Measurements from ENCODE around the gene ZNF598. TPM values are rescaled to one million over a fixed set of nuclear protein-coding genes. Genes with fewer than 3 reads are reported as not detected.

Gene ZNF598
- total and polyA plus RNA-seq, 2 of the 13 experiments (the other 11 are each of a cell fraction or from before 2014, with no cell fraction given), result 13.5 to 14.2 TPM

GRCh38 chr16:2039274-2040031 lies 29.8 kb upstream of the ZNF598 start (continued):
- TF ChIP-seq AKNA (CRISPR knock-in tag; IDR thresholded peaks at IDR 0.05; ENCODE audit: borderline replicate concordance) (no peak), HMG20B (CRISPR knock-in tag; conservative IDR thresholded peaks at IDR 0.05) (0 out of 2 replicates have a peak, but pooled peaks have one; percentile 9), NCOA2 (CRISPR knock-in tag; IDR thresholded peaks at IDR 0.05) (peak; percentile 58), ZNF580 (CRISPR knock-in tag; IDR thresholded peaks at IDR 0.05; ENCODE audit: borderline replicate concordance, low read depth) (peak; percentile 76; the same call in 1 of the 2 replicates), HNF4A (CRISPR knock-in tag; IDR thresholded peaks at IDR 0.05) (peak; percentile 88), DPF2 (CRISPR knock-in tag; IDR thresholded peaks at IDR 0.05; ENCODE audit: borderline replicate concordance, low read depth) (peak; percentile 56), BORCS8-MEF2B (CRISPR knock-in tag; IDR thresholded peaks at IDR 0.05) (no peak; the same call in none of the 2 replicates), CSRNP1 (CRISPR knock-in tag; IDR thresholded peaks at IDR 0.05) (no peak; the same call in none of the 2 replicates), ZNF44 (CRISPR knock-in tag; IDR thresholded peaks at IDR 0.05) (no peak), ZNF614 (CRISPR knock-in tag; IDR thresholded peaks at IDR 0.05; ENCODE audit: borderline replicate concordance) (peak; percentile 39; the same call in 1 of the 2 replicates), EP300 (IDR thresholded peaks at IDR 0.05; ENCODE audit: low read depth in 2 of 2, low read length in 2 of 2) (peak in 1 of 2 experiments; percentile 36; a peak in 2 of 4 replicates), EP300 (CRISPR knock-in tag; IDR thresholded peaks at IDR 0.05; ENCODE audit: borderline replicate concordance) (peak; percentile 59; the same call in 1 of the 2 replicates), FOXA1 (IDR thresholded peaks at IDR 0.05) (no peak), FOXA1 (CRISPR knock-in tag; IDR thresholded peaks at IDR 0.05) (peak; percentile 76; the same call in 1 of the 2 replicates), SNAPC5 (CRISPR knock-in tag; IDR thresholded peaks at IDR 0.05; ENCODE audit: borderline replicate concordance) (no peak), ZNF18 (CRISPR knock-in tag; IDR thresholded peaks at IDR 0.05; ENCODE audit: insufficient replicate concordance) (peak; percentile 30), ATRX (CRISPR knock-in tag; IDR thresholded peaks at IDR 0.05; ENCODE audit: borderline replicate concordance) (no peak), NFE2 (CRISPR knock-in tag; IDR thresholded peaks at IDR 0.05) (no peak), ATF1 (CRISPR knock-in tag; IDR thresholded peaks at IDR 0.05) (no peak)

Data from HepG2 (cell line).